Heart left ventricle (tissue), 16 donors: ENCODE measurements around the gene ARFRP1. TPM values are rescaled to one million over a fixed set of nuclear protein-coding genes. Genes with fewer than 3 reads are reported as not detected.

Source experiments
- ATAC-seq, 4 donors: fragments of 200-7000 bp; cut with Tn5 transposase; one replicate each; pipeline ENCODE4 v1.9.1; 2020 to 2022; ENCODE audit warnings: moderate library complexity in 4 of 4, mild to moderate bottlenecking in 3 of 4, moderate number of reproducible peaks in 1 of 4
- DNase-seq, 5 donors: peaks; one replicate each; pipeline ENCODE4 v3.0.0-alpha.2; 2020
- H3K27ac ChIP-seq, 12 donors: fragments of 200-600 bp; sonication (generic) in 4 of 12; one replicate each; pipeline versions ENCODE4 v1.5.0 to v1.8.0; 2016 to 2022; ENCODE audit warnings: mild to moderate bottlenecking in 2 of 12
- H3K27me3 ChIP-seq, 9 donors: fragments of 200-600 bp; sonication (generic) in 2 of 9; one replicate each; pipeline versions ENCODE4 v1.5.1 to v1.8.0; 2016 to 2022; ENCODE audit warnings: mild to moderate bottlenecking in 3 of 9
- H3K36me3 ChIP-seq, 9 donors: fragments of 200-600 bp; sonication (generic) in 2 of 9; one replicate each; pipeline versions ENCODE4 v1.5.0 to v1.8.0; 2018 to 2022; ENCODE audit warnings: mild to moderate bottlenecking in 2 of 9
- H3K4me1 ChIP-seq, 12 donors: fragments of 200-600 bp; sonication (generic) in 4 of 12; one replicate each; pipeline versions ENCODE4 v1.5.0 to v1.8.0; 2016 to 2022; ENCODE audit warnings: mild to moderate bottlenecking in 3 of 12
- H3K4me3 ChIP-seq, 12 donors: fragments of 200-600 bp; sonication (generic) in 4 of 12; one replicate each; pipeline versions ENCODE4 v1.5.0 to v1.8.0; 2017 to 2022; ENCODE audit warnings: mild to moderate bottlenecking in 9 of 12, moderate library complexity in 4 of 12
- H3K9me3 ChIP-seq, 12 donors: fragments of 200-600 bp; sonication (generic) in 4 of 12; one replicate each; pipeline versions ENCODE4 v1.5.0 to v1.8.0; 2016 to 2022; ENCODE audit warnings: mild to moderate bottlenecking in 1 of 12
- POLR2A ChIP-seq, 2 donors: fragments of 450-650 bp; IDR thresholded peaks; one replicate each; pipeline ENCODE4 v1.6.1; 2017; ENCODE audit warnings: antibody characterized with exemption in 2 of 2, mild to moderate bottlenecking in 2 of 2, moderate library complexity in 2 of 2
- WGBS, 4 donors: extraction: QIAGEN DNeasy Blood & Tissue Kit in 2 of 4; methylation state at CpG; one replicate each; pipeline versions ENCODE4 v1.1.5 to v1.1.7; 2013 to 2018; 5-methylcytosine and 5-hydroxymethylcytosine counted together
- intact Hi-C, 10 donors: fragments of 100-400 bp; cut with DNase I; formaldehyde crosslinking; loops; one replicate each; pipeline versions ENCODE4 v1.11.1 to v1.14.2; 2022
- polyA plus RNA-seq, 2 donors: library from polyadenylated mRNA; stranded (reverse); fragments of 200-250 nt; gene quantifications; one replicate each; pipeline ENCODE4 v1.2.3, GENCODE V29; 2013
- total RNA-seq, 9 donors: library from RNA; depleted of rRNA in 2 of 9; stranded (reverse); fragments of >200 nt in 2 of 9; fragmentation: NEBNext Ultra II Directional in 3 of 9; extraction: Animal tissue kit (Norgen Biotek cat#: 25700) in 3 of 9; gene quantifications; one replicate each; pipeline versions ENCODE4 v1.1.0 to v1.2.4, GENCODE V29; 2016 to 2023
- TF ChIP-seq, protein P1 (sequence below), 12 donors: fragments of 200-600 bp; sonication (generic) in 4 of 12; IDR thresholded peaks; one replicate each; pipeline versions ENCODE4 v1.5.0 to v1.8.0; 2018 to 2022; ENCODE audit warnings: antibody characterized with exemption in 12 of 12, mild to moderate bottlenecking in 5 of 12
- donor health status: ischemic (EF 13 %, LVEDD 7.1; RV severe dilation, severe dysfunction).
- donor health status: healthy with polysubstance abuse.
- donor health status: DM: no; HTN: yes; CAD: no.
- donor health status: DM: no; HTN: no; CAD: no.
- donor health status: ischemic (EF 25% LVEDD 6.9; RV normal size, moderate dysfunction).
- donor health status: ischemic (EF 25% LVEDD 5.7; RV mildly dilated, moderate dysfunction).
- donor health status: healthy.
- donor health status: DM: yes; HTN: yes; CAD: no.
- donor health status: ischemic (EF 35%, LVEDD 5.7; RV mildly dilated, moderate dysfunction).
- donor health status: nonischemic (EF 11% LVEDD 7.7; RV severe dilation, severe dysfunction).
- donor health status: DM: yes; HTN: yes; CAD: no.
- donor health status: PGD.
- donor health status: ischemic (EF 29% LVEDD 5.4; RV normal size, mild dysfunction).
- donor health status: nonischemic (EF 23%, LVEDD 6.1; RV moderate dilation, normal function).

The ARFRP1 gene
- total and polyA plus RNA-seq, 11 donors, result 27.3 to 47.8 (median 35.9) TPM

- TF ChIP-seq, protein P1, sequence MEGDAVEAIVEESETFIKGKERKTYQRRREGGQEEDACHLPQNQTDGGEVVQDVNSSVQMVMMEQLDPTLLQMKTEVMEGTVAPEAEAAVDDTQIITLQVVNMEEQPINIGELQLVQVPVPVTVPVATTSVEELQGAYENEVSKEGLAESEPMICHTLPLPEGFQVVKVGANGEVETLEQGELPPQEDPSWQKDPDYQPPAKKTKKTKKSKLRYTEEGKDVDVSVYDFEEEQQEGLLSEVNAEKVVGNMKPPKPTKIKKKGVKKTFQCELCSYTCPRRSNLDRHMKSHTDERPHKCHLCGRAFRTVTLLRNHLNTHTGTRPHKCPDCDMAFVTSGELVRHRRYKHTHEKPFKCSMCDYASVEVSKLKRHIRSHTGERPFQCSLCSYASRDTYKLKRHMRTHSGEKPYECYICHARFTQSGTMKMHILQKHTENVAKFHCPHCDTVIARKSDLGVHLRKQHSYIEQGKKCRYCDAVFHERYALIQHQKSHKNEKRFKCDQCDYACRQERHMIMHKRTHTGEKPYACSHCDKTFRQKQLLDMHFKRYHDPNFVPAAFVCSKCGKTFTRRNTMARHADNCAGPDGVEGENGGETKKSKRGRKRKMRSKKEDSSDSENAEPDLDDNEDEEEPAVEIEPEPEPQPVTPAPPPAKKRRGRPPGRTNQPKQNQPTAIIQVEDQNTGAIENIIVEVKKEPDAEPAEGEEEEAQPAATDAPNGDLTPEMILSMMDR (IDR thresholded peaks at IDR 0.05), result no peak
- no peak for TF ChIP-seq POLR2A (IDR thresholded peaks at IDR 0.05)
- WGBS, 4 donors, result 85 to 92% (median 90%) methylated on average over 13 to 22 of the region's 22 CpGs
- no peak for DNase-seq
- Histone ChIP-seq H3K9me3 (no peaks in the 10 kb centered on the region), H3K4me1 (peaks cover 0 to 6% (median 4%) of the 10 kb centered on the region in 12 donors), H3K27ac (no peak overlapping the region), H3K27me3 (no peaks in the 10 kb centered on the region), H3K4me3 (no peak overlapping the region), H3K36me3 (peaks cover 0 to 82% (median 64%) of the 10 kb centered on the region in 9 donors)
- intact Hi-C loops, result no loop called here
- ATAC-seq, result no peak
Observed at GRCh38 chr20:63664143-63664851, 43.5 kb downstream of the ARFRP1 start.

GRCh38 chr20:63663332-63664066, 44.3 kb downstream of the ARFRP1 start:
- intact Hi-C loops, result no loop called here
- no peak for ATAC-seq
- Histone ChIP-seq H3K9me3 (no peaks in the 10 kb centered on the region), H3K4me1 (peaks cover 3 to 12% (median 9%) of the 10 kb centered on the region in 12 donors), H3K36me3 (peaks cover 0 to 74% (median 56%) of the 10 kb centered on the region in 9 donors), H3K27ac (no peak overlapping the region), H3K27me3 (no peaks in the 10 kb centered on the region), H3K4me3 (no peak overlapping the region)
- WGBS, 4 donors, result 88 to 93% (median 90%) methylated on average over 14 to 26 of the region's 26 CpGs
- DNase-seq, result no peak
- TF ChIP-seq POLR2A (IDR thresholded peaks at IDR 0.05), result no peak
- TF ChIP-seq, protein P1 (IDR thresholded peaks at IDR 0.05), result no peak

- H3K27me3 ChIP-seq, result no peaks in the 10 kb centered on the region
- ATAC-seq, result no peak
Observed at GRCh38 chr20:63662813-63663189, 45.0 kb downstream of the ARFRP1 start.

More at GRCh38 chr20:63662813-63663189, 45.0 kb downstream of the ARFRP1 start:
- peaks cover 3 to 14% (median 10%) of the 10 kb centered on the region in 12 donors for H3K4me1 ChIP-seq
- no peak overlapping the region for H3K4me3 ChIP-seq
- 92 to 95% (median 94%) methylated on average over 7 to 9 of the region's 9 CpGs for WGBS, 4 donors
- H3K36me3 ChIP-seq, result peaks cover 0 to 67% (median 50%) of the 10 kb centered on the region in 9 donors
- DNase-seq, result no peak
- no peaks in the 10 kb centered on the region for H3K9me3 ChIP-seq
- intact Hi-C loops, result no loop called here
- TF ChIP-seq, protein P1 (IDR thresholded peaks at IDR 0.05), result no peak
- TF ChIP-seq POLR2A (IDR thresholded peaks at IDR 0.05), result no peak
- no peak overlapping the region for H3K27ac ChIP-seq
